Measurements from ENCODE around the gene SPARCL1.
"Not testable (repeated sequence)": the region's sequence is repeated elsewhere in the genome, so short reads cannot be mapped to it uniquely, and the experiment has no call there.

Gene SPARCL1

DNA sequence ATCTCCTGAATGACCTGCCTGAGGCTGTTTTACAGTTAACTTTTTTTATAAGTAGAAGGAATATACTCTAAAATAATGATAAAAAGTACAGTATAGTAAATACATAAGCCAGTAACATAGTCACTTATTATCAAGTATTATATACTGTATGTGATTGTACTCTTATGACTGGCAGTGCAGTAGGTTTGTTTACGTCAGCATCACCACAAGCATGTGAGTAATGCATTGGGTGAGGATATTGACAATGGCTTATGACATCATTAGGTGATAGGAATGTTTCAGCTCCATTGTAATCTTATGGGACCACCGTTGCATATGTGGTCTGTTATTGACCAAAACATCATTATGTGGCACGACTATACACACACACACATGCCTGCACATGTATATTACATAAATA lies 86.3 kb downstream of the SPARCL1 start:
- no peak for DNase-seq (ENCODE audit: low read depth)

DNA sequence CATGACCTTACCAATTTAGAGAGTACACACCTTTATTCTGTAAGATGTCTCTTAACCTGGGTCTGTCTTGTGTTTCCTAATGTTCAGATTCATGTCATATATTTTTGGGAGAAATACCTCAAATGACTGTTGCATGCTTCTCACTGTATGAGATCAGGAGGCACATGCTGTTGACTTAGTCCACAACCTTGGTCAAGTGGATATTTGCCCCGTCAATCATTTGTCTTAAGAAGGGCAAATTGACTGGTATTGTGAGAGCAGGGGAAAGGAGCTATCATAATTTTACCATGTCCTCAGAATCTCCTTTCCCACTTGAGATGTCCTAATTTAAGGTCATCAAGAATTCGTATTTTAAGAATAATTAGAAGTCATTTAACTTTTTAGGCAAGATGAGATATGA lies 95.8 kb downstream of the SPARCL1 start:
- no peak for DNase-seq (ENCODE audit: low read depth)

DNA sequence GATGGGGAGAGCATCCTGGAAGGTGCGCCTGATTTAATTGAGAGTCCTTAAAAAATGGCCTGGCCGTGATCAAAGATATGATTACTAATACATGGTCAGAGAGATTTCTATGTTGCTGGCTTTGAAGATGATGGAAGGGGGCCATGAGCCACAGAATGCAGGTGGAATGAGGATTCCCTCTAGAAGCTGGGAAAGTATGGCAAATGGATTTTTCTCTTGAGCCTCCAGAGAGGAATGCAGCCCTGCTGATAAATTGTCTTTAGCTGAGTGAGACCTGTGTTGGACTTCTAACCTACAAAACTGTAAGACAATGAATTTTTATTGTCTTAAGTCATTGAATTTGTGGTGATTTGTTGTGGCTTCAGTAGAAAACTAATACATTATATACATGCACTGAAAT lies 99.1 kb downstream of the SPARCL1 start:
- DNase-seq (ENCODE audit: low read depth), result no peak

DNA sequence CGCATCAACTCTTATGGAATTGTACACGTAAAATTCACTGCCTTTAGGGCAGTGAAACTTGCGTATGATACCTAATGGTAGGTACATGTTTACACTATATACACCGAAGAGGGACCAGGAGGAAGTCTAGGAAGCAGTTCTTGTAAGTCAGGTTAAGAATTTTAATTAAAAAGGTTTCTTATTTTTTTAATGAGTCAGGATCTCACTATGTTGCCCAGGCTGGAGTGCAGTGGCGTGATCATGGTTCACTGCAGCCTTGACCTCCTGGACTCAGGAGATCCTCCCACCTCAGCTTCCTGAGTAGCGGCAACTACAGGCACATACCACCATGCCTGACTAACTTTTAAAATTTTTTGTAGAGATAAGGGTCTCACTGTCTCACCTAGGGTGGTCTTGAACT lies 100.2 kb downstream of the SPARCL1 start:
- no peak for DNase-seq (ENCODE audit: low read depth)

DNA sequence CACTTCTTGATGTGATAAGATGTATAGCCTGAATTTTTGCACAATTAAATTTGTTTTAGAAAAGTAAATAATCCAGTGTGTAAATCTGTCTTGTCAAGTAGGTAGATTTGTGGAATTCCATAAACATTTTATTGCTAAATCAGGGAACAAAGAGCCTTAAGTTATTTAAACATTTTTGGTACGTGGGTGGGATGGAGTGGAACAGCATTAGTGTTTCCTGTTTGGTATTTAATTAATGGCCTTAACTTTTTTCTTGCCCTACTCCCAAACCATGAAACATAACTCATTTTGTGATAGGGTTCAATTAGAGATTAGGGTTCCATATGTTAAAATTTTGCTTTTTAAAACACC lies 101.7 kb downstream of the SPARCL1 start:
- no peak for DNase-seq (ENCODE audit: low read depth)

DNA sequence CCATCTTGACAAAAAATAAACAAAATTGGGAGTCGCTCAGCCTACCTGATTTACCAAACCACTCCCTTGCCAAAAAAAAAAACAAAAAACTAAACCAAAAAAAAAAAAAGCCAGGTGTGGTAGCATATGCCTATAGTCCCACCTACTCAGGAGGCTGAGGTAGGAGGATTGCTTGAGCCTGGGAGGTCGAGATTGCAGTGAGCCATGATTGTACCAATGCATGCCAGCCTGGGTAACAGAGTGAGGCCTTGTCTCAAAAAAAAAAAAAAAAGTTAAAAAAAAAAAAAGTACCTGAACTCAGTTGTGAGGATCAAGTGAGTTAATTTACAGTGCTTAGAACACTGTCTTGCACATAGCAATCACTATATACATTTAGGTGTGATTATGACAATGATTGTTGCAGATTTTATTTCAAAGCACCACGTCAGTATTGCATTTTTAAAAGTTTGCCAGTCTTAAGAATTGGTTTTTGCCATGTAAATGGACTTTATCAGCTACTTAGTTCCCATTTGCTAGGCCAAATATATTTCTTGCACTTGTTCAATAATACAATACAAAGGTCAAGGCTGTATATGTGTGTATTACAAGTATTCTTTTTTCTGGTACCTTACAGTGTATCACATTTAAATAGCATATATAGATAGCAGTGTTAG lies 102.2 kb downstream of the SPARCL1 start:
- DNase-seq (ENCODE audit: low read depth), result no peak

DNA sequence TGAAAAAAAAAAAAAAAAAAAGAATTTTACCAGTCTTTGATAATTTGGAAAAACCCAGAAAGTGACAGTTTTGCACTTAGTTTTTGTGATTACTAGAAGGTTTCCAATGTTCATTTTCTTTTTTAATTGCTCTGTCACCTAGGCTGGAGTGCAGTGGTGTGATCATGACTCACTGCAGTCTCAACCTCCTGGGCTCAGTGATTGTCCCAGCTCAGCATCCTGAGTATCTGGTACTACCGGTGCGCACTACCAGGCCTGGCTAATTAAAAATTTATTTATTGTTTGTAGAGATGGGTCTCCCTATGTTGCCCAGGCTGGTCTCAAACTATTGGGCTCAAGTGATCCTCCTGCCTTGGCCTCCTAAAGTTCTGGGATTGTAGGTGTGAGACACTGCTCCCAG lies 103.5 kb downstream of the SPARCL1 start:
- DNase-seq (ENCODE audit: low read depth), result no peak

DNA sequence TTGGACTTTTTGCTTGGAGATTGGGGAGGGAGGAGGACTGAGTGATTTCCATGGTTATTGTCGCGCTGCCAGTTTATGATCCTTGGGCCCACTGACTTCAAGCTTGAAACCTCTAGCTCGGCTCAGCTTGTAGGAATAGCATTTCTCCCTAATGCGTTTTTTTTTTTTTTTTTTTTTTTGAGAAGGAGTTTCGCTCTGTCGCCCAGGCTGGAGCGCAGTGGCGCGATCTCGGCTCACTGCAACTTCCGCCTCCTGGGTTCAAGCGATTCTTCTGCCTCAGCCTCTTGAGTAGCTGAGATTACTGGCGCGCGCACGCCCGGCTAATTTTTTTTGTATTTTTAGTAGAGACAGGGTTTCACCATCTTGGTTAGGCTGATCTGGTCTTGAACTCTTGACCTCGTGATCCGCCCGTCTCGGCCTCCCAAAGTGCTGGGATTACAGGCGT lies 105.1 kb downstream of the SPARCL1 start:
- not testable (repeated sequence) for DNase-seq (ENCODE audit: low read depth)
